Measurements from ENCODE around the gene NPAS3. TPM values are rescaled to one million over a fixed set of nuclear protein-coding genes. Genes with fewer than 3 reads are reported as not detected.

Gene NPAS3
- total and polyA plus RNA-seq, 4 experiments from 2014 or later: not detected

DNA sequence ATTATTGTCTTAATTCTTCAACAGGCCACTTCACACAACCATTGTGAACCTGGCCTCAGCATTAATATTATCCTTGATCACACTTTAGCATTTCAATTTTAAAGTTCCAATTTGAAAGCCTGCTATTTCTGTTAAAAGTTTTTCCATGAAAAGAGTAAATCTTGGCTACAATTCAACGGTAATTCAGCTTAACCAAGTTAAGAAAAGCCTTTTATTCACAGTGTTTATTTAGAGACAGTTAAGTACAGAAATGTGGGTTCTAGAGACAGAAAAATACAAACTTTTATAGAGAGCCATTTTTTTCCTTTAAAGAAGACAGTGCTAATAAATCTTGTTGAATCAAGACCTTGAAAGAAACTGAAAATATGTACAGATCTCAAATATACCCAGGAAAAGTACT, 103.9 kb downstream of the NPAS3 start:
- intact Hi-C loops (cut with micrococcal nuclease): no loop called here
- Histone ChIP-seq H3K36me3 (ENCODE audit: insufficient read depth, low read length) (no peaks in the 10 kb centered on the region), H3K27ac (ENCODE audit: low read depth, low read length) (no peak overlapping the region), H3K4me1 (ENCODE audit: insufficient read depth, low read length) (no peaks in the 10 kb centered on the region), H3K9me3 (ENCODE audit: control insufficient read depth in 1 of 2, low read length in 2 of 2) (no peaks in the 10 kb centered on the region), H3K4me3 (ENCODE audit: low read length in 2 of 2) (no peak overlapping the region), H3K27me3 (ENCODE audit: insufficient read depth, low read length) (no peaks in the 10 kb centered on the region)
- Mint-ChIP-seq H3K36me3 (no peaks in the 10 kb centered on the region), H3K27me3 (no peaks in the 10 kb centered on the region), H3K27ac (no peak overlapping the region), H3K4me1 (no peaks in the 10 kb centered on the region), H3K4me3 (no peak overlapping the region), H3K9me3 (peaks cover 4 to 18% (median 13%) of the 10 kb centered on the region in 8 donors)
- DNase-seq: no peak
- ChIA-PET POLR2A (ENCODE audit: partially characterized antibody) (no interaction called here), CTCF (ENCODE audit: partially characterized antibody) (no interaction called here)

GRCh38 chr14:33045760-33046159, 107.1 kb downstream of the NPAS3 start:
- Mint-ChIP-seq H3K9me3 (peaks cover 4 to 18% (median 12%) of the 10 kb centered on the region in 8 donors), H3K4me3 (no peak overlapping the region), H3K27ac (no peak overlapping the region), H3K36me3 (no peaks in the 10 kb centered on the region), H3K27me3 (no peaks in the 10 kb centered on the region), H3K4me1 (no peaks in the 10 kb centered on the region)
- ChIA-PET CTCF (ENCODE audit: partially characterized antibody) (interaction anchor here (1.3 kb wide), 1 partner anchor 10 kb away, joined by 4 read pairs; no protein-coding TSS in a partner anchor), POLR2A (ENCODE audit: partially characterized antibody) (no interaction called here)
- Histone ChIP-seq H3K27me3 (ENCODE audit: insufficient read depth, low read length) (no peaks in the 10 kb centered on the region), H3K36me3 (ENCODE audit: insufficient read depth, low read length) (no peaks in the 10 kb centered on the region), H3K4me3 (ENCODE audit: low read length in 2 of 2) (no peak overlapping the region), H3K4me1 (ENCODE audit: insufficient read depth, low read length) (no peaks in the 10 kb centered on the region), H3K9me3 (ENCODE audit: control insufficient read depth in 1 of 2, low read length in 2 of 2) (no peaks in the 10 kb centered on the region), H3K27ac (ENCODE audit: low read depth, low read length) (no peak overlapping the region)
- no peak for DNase-seq
- intact Hi-C loops (cut with micrococcal nuclease): no loop called here

- CTCF ChIA-PET (ENCODE audit: partially characterized antibody): no interaction called here
- intact Hi-C loops (cut with micrococcal nuclease): no loop called here
- Histone ChIP-seq H3K4me3 (ENCODE audit: low read length in 2 of 2) (no peak overlapping the region), H3K9me3 (ENCODE audit: control insufficient read depth in 1 of 2, low read length in 2 of 2) (no peaks in the 10 kb centered on the region), H3K36me3 (ENCODE audit: insufficient read depth, low read length) (no peaks in the 10 kb centered on the region), H3K4me1 (ENCODE audit: insufficient read depth, low read length) (no peaks in the 10 kb centered on the region), H3K27ac (ENCODE audit: low read depth, low read length) (no peak overlapping the region), H3K27me3 (ENCODE audit: insufficient read depth, low read length) (no peaks in the 10 kb centered on the region)
- Mint-ChIP-seq H3K4me1 (no peaks in the 10 kb centered on the region), H3K27me3 (no peaks in the 10 kb centered on the region), H3K27ac (no peak overlapping the region), H3K36me3 (no peaks in the 10 kb centered on the region), H3K9me3 (peaks cover 0 to 3% (median 0%) of the 10 kb centered on the region in 8 donors), H3K4me3 (no peak overlapping the region)
- POLR2A ChIA-PET (ENCODE audit: partially characterized antibody): no interaction called here
- DNase-seq: no peak
These were observed 114.3 kb downstream of the NPAS3 start for GRCh38 chr14:33052943-33053342.

DNA sequence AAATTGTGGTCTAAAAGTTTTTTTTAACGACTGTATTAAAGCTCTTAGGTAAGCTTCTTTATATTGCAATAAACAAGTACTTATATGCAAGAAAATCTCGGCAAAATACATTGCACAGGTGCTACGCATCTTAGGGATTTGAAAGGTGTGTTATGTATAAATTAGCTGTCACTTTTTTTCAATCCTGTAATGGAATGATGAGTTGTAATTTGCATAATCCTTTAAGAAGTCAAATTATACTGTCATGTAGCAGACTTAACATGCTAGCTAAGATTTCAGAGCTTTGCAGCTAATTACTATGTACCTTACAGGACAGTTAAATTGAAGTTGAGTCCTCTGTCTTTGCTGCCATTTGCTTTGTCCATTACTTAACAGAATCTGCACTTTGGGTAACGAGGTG, 117.5 kb downstream of the NPAS3 start:
- H3K4me3 ChIP-seq (ENCODE audit: low read length in 2 of 2): no peak overlapping the region
- H3K4me3 Mint-ChIP-seq: no peak overlapping the region
- no peak overlapping the region for H3K27ac Mint-ChIP-seq
- no peaks in the 10 kb centered on the region for H3K4me1 ChIP-seq (ENCODE audit: insufficient read depth, low read length)
- DNase-seq: no peak
- no peaks in the 10 kb centered on the region for H3K27me3 ChIP-seq (ENCODE audit: insufficient read depth, low read length)
- POLR2A ChIA-PET (ENCODE audit: partially characterized antibody): no interaction called here
- no peaks in the 10 kb centered on the region for H3K36me3 Mint-ChIP-seq
- no peaks in the 10 kb centered on the region for H3K9me3 ChIP-seq (ENCODE audit: control insufficient read depth in 1 of 2, low read length in 2 of 2)
- no peaks in the 10 kb centered on the region for H3K4me1 Mint-ChIP-seq
- H3K36me3 ChIP-seq (ENCODE audit: insufficient read depth, low read length): no peaks in the 10 kb centered on the region
- CTCF ChIA-PET (ENCODE audit: partially characterized antibody): interaction anchor here (0.7 kb wide), 1 partner anchor 11 kb away, joined by 4 read pairs; no protein-coding TSS in a partner anchor
- peaks cover 0 to 2% of the 10 kb centered on the region in 2 donors for H3K27me3 Mint-ChIP-seq
- no peak overlapping the region for H3K27ac ChIP-seq (ENCODE audit: low read depth, low read length)
- intact Hi-C loops (cut with micrococcal nuclease): no loop called here
- H3K9me3 Mint-ChIP-seq: peaks cover 0 to 3% (median 0%) of the 10 kb centered on the region in 8 donors

DNA sequence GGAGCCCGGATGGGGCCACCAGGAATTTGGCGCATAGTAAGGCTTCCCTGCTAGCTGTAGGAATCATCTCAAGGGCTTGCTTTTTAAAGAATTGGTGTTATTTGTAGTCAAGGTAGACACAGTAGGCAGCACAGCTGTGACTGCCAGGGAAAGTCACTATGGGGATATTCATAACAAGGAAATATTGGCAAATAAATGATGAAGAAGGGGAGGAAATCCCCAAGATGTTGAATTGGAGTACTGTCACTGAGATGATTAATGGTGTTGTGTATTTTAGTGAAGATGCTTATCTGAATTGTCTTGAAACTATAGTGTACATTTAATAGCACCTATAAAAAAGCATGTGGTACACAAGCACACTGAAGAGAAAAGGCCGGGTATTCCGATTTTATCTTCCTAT, 118.9 kb downstream of the NPAS3 start:
- Histone ChIP-seq H3K36me3 (ENCODE audit: insufficient read depth, low read length) (no peaks in the 10 kb centered on the region), H3K27me3 (ENCODE audit: insufficient read depth, low read length) (no peaks in the 10 kb centered on the region), H3K4me1 (ENCODE audit: insufficient read depth, low read length) (no peaks in the 10 kb centered on the region), H3K27ac (ENCODE audit: low read depth, low read length) (no peak overlapping the region), H3K9me3 (ENCODE audit: control insufficient read depth in 1 of 2, low read length in 2 of 2) (no peaks in the 10 kb centered on the region), H3K4me3 (ENCODE audit: low read length in 2 of 2) (no peak overlapping the region)
- DNase-seq: no peak
- Mint-ChIP-seq H3K9me3 (peaks cover 0 to 6% (median 2%) of the 10 kb centered on the region in 8 donors), H3K27me3 (peaks cover 0 to 2% of the 10 kb centered on the region in 2 donors), H3K36me3 (no peaks in the 10 kb centered on the region), H3K4me3 (no peak overlapping the region), H3K4me1 (no peaks in the 10 kb centered on the region), H3K27ac (no peak overlapping the region)
- ChIA-PET CTCF (ENCODE audit: partially characterized antibody) (no interaction called here), POLR2A (ENCODE audit: partially characterized antibody) (no interaction called here)
- intact Hi-C loops (cut with micrococcal nuclease): no loop called here

DNA sequence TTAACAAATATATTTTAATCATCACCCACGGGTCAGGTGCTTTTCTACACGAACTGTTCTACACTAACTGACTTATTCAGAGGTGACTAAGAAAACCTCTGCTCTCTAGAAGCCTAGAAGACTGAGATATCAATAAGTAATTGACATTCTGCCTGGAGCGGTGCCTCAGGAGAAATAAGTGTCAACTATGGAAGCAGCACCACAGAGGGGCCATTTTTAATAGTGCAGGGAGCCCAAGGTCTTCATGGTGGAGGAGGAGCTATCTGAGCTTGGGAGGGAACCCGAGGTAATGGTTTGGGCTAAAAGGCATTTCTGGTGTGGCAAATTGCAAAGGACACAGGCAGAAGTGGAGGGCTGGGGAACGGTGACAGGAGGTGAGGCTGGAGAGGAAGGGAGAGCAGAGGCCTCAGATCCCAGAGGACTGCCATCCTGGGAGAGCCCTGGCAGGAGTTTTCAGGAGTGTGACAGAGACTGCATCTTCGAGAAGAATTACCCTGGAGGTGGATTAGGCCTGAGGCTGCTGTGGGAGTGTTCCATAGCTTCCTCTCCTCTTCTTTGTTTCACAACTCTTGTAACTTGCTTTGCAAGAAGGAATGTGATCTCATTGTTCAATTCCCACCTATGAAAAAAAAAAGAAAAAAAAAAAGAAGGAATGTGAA, 123.1 kb downstream of the NPAS3 start:
- Histone ChIP-seq H3K4me1 (ENCODE audit: insufficient read depth, low read length) (no peaks in the 10 kb centered on the region), H3K27me3 (ENCODE audit: insufficient read depth, low read length) (no peaks in the 10 kb centered on the region), H3K27ac (ENCODE audit: low read depth, low read length) (no peak overlapping the region), H3K36me3 (ENCODE audit: insufficient read depth, low read length) (no peaks in the 10 kb centered on the region), H3K4me3 (ENCODE audit: low read length in 2 of 2) (no peak overlapping the region), H3K9me3 (ENCODE audit: control insufficient read depth in 1 of 2, low read length in 2 of 2) (no peaks in the 10 kb centered on the region)
- no peak overlapping the region for H3K4me3 Mint-ChIP-seq
- peaks cover 0 to 2% of the 10 kb centered on the region in 2 donors for H3K27me3 Mint-ChIP-seq
- intact Hi-C loops (cut with micrococcal nuclease): no loop called here
- no peaks in the 10 kb centered on the region for H3K36me3 Mint-ChIP-seq
- ChIA-PET POLR2A (ENCODE audit: partially characterized antibody) (no interaction called here), CTCF (ENCODE audit: partially characterized antibody) (no interaction called here)
- H3K27ac Mint-ChIP-seq: no peak overlapping the region
- DNase-seq: no peak
- no peaks in the 10 kb centered on the region for H3K4me1 Mint-ChIP-seq
- peaks cover 0 to 6% (median 2%) of the 10 kb centered on the region in 8 donors for H3K9me3 Mint-ChIP-seq

- POLR2A ChIA-PET (ENCODE audit: partially characterized antibody): no interaction called here
- Histone ChIP-seq H3K27me3 (ENCODE audit: insufficient read depth, low read length) (no peaks in the 10 kb centered on the region), H3K9me3 (ENCODE audit: control insufficient read depth in 1 of 2, low read length in 2 of 2) (no peaks in the 10 kb centered on the region), H3K4me3 (ENCODE audit: low read length in 2 of 2) (no peak overlapping the region), H3K36me3 (ENCODE audit: insufficient read depth, low read length) (no peaks in the 10 kb centered on the region), H3K27ac (ENCODE audit: low read depth, low read length) (no peak overlapping the region), H3K4me1 (ENCODE audit: insufficient read depth, low read length) (no peaks in the 10 kb centered on the region)
- Mint-ChIP-seq H3K4me1 (no peaks in the 10 kb centered on the region), H3K36me3 (no peaks in the 10 kb centered on the region), H3K27ac (no peak overlapping the region), H3K4me3 (no peak overlapping the region), H3K27me3 (peaks cover 0 to 2% of the 10 kb centered on the region in 2 donors), H3K9me3 (peaks cover 0 to 6% (median 2%) of the 10 kb centered on the region in 8 donors)
- CTCF ChIA-PET (ENCODE audit: partially characterized antibody): no interaction called here
- intact Hi-C loops (cut with micrococcal nuclease): no loop called here
- DNase-seq: no peak
These were observed 123.8 kb downstream of the NPAS3 start for GRCh38 chr14:33062476-33062875.

Measured in CD4-positive, alpha-beta memory T cell (primary cell).